H1 (cell line): ENCODE data around the gene ZNF814. TPM values are rescaled to one million over a fixed set of nuclear protein-coding genes. Genes with fewer than 3 reads are reported as not detected.

Experiments
- BCL11A ChIP-seq, 2 experiments: IDR thresholded peaks; one replicate each; pipeline ENCODE4 v1.6.1; 2011; ENCODE audit warnings: low read depth in 2 of 2, low read length in 2 of 2, mild to moderate bottlenecking in 2 of 2
- BRCA1 ChIP-seq: IDR thresholded peaks from 2 replicates; pipeline ENCODE4 v1.6.1; 2012; ENCODE audit warnings: low read depth, low read length, improper control_type of control experiment
- CEBPB ChIP-seq: IDR thresholded peaks from 2 replicates; pipeline ENCODE4 v1.6.1; 2012; ENCODE audit warnings: low read depth, low read length
- CHD1 ChIP-seq: IDR thresholded peaks from 2 replicates; pipeline ENCODE4 v1.6.1; 2012; ENCODE audit warnings: low read depth, low read length, improper control_type of control experiment
- CHD2 ChIP-seq: IDR thresholded peaks from 2 replicates; pipeline ENCODE4 v1.6.1; 2012; ENCODE audit warnings: low read length, improper control_type of control experiment
- CREB1 ChIP-seq: IDR thresholded peaks from 2 replicates; pipeline ENCODE4 v1.6.1; 2012; ENCODE audit warnings: inconsistent platforms
- CTCF ChIP-seq, 3 experiments: IDR thresholded peaks; 1 replicate in 2 of 3; 2 replicates in 1 of 3; pipeline versions ENCODE4 v1.5.1 to v1.6.1; 2011; ENCODE audit warnings: low read length in 3 of 3, mild to moderate bottlenecking in 3 of 3, inconsistent platforms in 2 of 3, low read depth in 1 of 3, moderate library complexity in 1 of 3; ENCODE audit not compliant: insufficient read depth in 1 of 3; ENCODE audit errors: control extremely low read depth in 1 of 3
- EZH2 ChIP-seq: fragments of 200-600 bp; sonication (generic); IDR thresholded peaks from 2 replicates; pipeline ENCODE4 v1.7.1; 2012; ENCODE audit warnings: low read depth, mild to moderate bottlenecking, moderate library complexity, low read length, inconsistent platforms; ENCODE audit not compliant: severe bottlenecking
- GTF2F1 ChIP-seq: IDR thresholded peaks from 2 replicates; pipeline ENCODE4 v1.6.1; 2012; ENCODE audit warnings: low read depth, low read length, improper control_type of control experiment, borderline replicate concordance
- HDAC2 ChIP-seq, 2 experiments: fragments of 300-600 bp in 1 of 2; sonication (generic) in 1 of 2; IDR thresholded peaks; 2 replicates each; pipeline ENCODE4 v1.6.1; 2011 to 2012; ENCODE audit warnings: low read depth in 2 of 2, low read length in 2 of 2, mild to moderate bottlenecking in 2 of 2, moderate library complexity in 2 of 2, borderline replicate concordance in 1 of 2, inconsistent platforms in 1 of 2
- KDM1A ChIP-seq: fragments of 200-600, 300-600 bp; sonication (generic); IDR thresholded peaks from 2 replicates; pipeline ENCODE4 v1.7.1; 2016; ENCODE audit warnings: mild to moderate bottlenecking, low read length, borderline replicate concordance
- NRF1 ChIP-seq: IDR thresholded peaks from 2 replicates; pipeline ENCODE4 v1.6.1; 2011; ENCODE audit warnings: mild to moderate bottlenecking, low read depth, low read length, improper control_type of control experiment
- PHF8 ChIP-seq: fragments of 200-600 bp; sonication (generic); conservative IDR thresholded peaks from 2 replicates; pipeline ENCODE4 v1.7.1; 2012; ENCODE audit warnings: low read depth, mild to moderate bottlenecking, inconsistent platforms, low read length, moderate library complexity
- RBBP5 ChIP-seq: IDR thresholded peaks from 2 replicates; pipeline ENCODE4 v1.7.1; 2012; ENCODE audit warnings: low read depth, mild to moderate bottlenecking, inconsistent platforms, low read length, moderate library complexity, borderline replicate concordance
- RNF2 ChIP-seq: fragments of 200-900, 300-1000 bp; sonication (generic); IDR thresholded peaks from 2 replicates; pipeline ENCODE4 v1.7.1; 2016; ENCODE audit warnings: borderline replicate concordance, low read depth, mild to moderate bottlenecking, antibody characterized with exemption, low read length; ENCODE audit not compliant: poor library complexity, severe bottlenecking; ENCODE audit errors: missing control alignments
- SAP30 ChIP-seq: fragments of 300-600 bp; sonication (generic); IDR thresholded peaks from 2 replicates; pipeline ENCODE4 v1.7.1; 2012; ENCODE audit warnings: low read length, moderate library complexity, mild to moderate bottlenecking, inconsistent platforms; ENCODE audit not compliant: insufficient read depth, insufficient replicate concordance
- SP1 ChIP-seq: IDR thresholded peaks from 2 replicates; pipeline ENCODE4 v1.6.1; 2011; ENCODE audit warnings: low read depth, low read length
- TAF7 ChIP-seq: optimal IDR thresholded peaks from 2 replicates; pipeline ENCODE3; 2011; ENCODE audit warnings: low read depth, mild to moderate bottlenecking, inconsistent platforms, low read length, moderate library complexity, borderline replicate concordance
- TBP ChIP-seq: IDR thresholded peaks from 2 replicates; pipeline ENCODE4 v1.6.1; 2011; ENCODE audit warnings: low read depth, low read length, improper control_type of control experiment
- TCF12 ChIP-seq: IDR thresholded peaks from 2 replicates; pipeline ENCODE4 v1.6.1; 2011; ENCODE audit warnings: low read depth, mild to moderate bottlenecking, low read length
- TEAD4 ChIP-seq: IDR thresholded peaks from 2 replicates; pipeline ENCODE4 v1.6.1; 2012; ENCODE audit warnings: low read depth, low read length, inconsistent platforms, mixed read lengths
- YY1 ChIP-seq: IDR thresholded peaks from 2 replicates; pipeline ENCODE4 v1.6.1; 2011; ENCODE audit warnings: low read depth, mild to moderate bottlenecking, low read length
- polyA plus RNA-seq, 7 experiments: library from polyadenylated mRNA; depleted of rRNA in 3 of 7; stranded (reverse) in 5 of 7; unstranded in 2 of 7; fragments of >200 nt in 5 of 7; fragments of 200-250 nt in 2 of 7; gene quantifications; 1 replicate in 5 of 7; 2 replicates in 1 of 7; 4 replicates in 1 of 7; pipeline versions ENCODE4 v1.2.1 to v1.2.3, GENCODE V29; 2011 to 2013; ENCODE audit warnings: missing spikeins in 2 of 7, mixed read lengths in 2 of 7
- total RNA-seq: library from RNA; stranded (reverse); fragmentation: NEBNext Ultra II Directional; extraction: Animal tissue kit (Norgen Biotek cat#: 25700); gene quantifications from 2 replicates; pipeline ENCODE4 v1.2.1, GENCODE V29; 2021

The ZNF814 gene
- total and polyA plus RNA-seq, 2 of the 8 experiments (the other 6 are each of a cell fraction or from before 2014, with no cell fraction given): 90.9 to 99.6 TPM

- TF ChIP-seq RNF2 (no peak), TCF12 (no peak), BRCA1 (no peak), PHF8 (peak; percentile 50; the same call in 1 of the 2 replicates), BCL11A (IDR thresholded peaks at IDR 0.05; ENCODE audit: low read depth in 2 of 2, low read length in 2 of 2) (no peak), SAP30 (no peak), SP1 (no peak; the same call in 1 of the 2 replicates), CREB1 (no peak), YY1 (no peak), RBBP5 (peak; percentile 3; the same call in 1 of the 2 replicates), TAF7 (peak; percentile 33), NRF1 (no peak), CHD2 (no peak), CTCF (IDR thresholded peaks at IDR 0.05; ENCODE audit: control extremely low read depth in 1 of 3, insufficient read depth in 1 of 3, low read depth in 1 of 3, low read length in 3 of 3) (no peak), TEAD4 (no peak), GTF2F1 (no peak), KDM1A (no peak), TBP (no peak; the same call in 1 of the 2 replicates), HDAC2 (IDR thresholded peaks at IDR 0.05; ENCODE audit: borderline replicate concordance in 1 of 2, low read depth in 2 of 2, low read length in 2 of 2) (no peak; a peak in 1 of 4 replicates), CHD1 (no peak; the same call in 1 of the 2 replicates), CEBPB (no peak), EZH2 (no peak)
These were observed 85.1 kb downstream of the ZNF814 start (continued) for GRCh38 chr19:57803594-57804325.
